Measurements from ENCODE around the gene THADA. TPM values are rescaled to one million over a fixed set of nuclear protein-coding genes. Genes with fewer than 3 reads are reported as not detected.
"Not testable (repeated sequence)": the region's sequence is repeated elsewhere in the genome, so short reads cannot be mapped to it uniquely, and the experiment has no call there.

THADA gene
- total RNA-seq, 4 donors from 2014 or later, result 31.2 to 68.8 (median 54.9) TPM

DNA sequence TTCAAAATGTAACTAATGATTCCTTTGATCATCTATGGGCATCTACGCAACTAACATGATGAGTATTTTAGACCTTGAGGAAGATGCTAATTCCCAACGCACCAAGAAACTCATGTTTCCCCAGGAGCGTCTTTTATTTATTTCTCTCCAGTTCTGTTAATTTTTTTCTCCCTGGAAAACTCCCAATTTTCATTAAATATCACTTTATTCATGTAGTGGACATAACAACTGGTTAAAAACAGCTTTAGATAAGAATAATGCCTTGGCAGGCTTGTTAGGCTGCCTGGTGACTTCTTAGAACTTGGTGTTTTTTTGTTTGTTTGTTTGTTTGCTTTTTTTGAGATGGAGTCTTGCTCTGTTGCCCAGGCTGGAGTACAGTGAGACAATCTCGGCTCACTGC, 306.5 kb downstream of the THADA start:
- H3K4me3 ChIP-seq, result no peak overlapping the region
- no peaks in the 10 kb centered on the region for H3K27me3 ChIP-seq
- H3K27ac ChIP-seq, result no peak overlapping the region
- intact Hi-C loops (cut with DNase I; ENCODE audit: low total_unique reads), result no loop called here
- H3K9me3 ChIP-seq, result no peaks in the 10 kb centered on the region
- H3K36me3 ChIP-seq, result no peaks in the 10 kb centered on the region
- no peaks in the 10 kb centered on the region for H3K4me1 ChIP-seq
- TF ChIP-seq, protein P1, sequence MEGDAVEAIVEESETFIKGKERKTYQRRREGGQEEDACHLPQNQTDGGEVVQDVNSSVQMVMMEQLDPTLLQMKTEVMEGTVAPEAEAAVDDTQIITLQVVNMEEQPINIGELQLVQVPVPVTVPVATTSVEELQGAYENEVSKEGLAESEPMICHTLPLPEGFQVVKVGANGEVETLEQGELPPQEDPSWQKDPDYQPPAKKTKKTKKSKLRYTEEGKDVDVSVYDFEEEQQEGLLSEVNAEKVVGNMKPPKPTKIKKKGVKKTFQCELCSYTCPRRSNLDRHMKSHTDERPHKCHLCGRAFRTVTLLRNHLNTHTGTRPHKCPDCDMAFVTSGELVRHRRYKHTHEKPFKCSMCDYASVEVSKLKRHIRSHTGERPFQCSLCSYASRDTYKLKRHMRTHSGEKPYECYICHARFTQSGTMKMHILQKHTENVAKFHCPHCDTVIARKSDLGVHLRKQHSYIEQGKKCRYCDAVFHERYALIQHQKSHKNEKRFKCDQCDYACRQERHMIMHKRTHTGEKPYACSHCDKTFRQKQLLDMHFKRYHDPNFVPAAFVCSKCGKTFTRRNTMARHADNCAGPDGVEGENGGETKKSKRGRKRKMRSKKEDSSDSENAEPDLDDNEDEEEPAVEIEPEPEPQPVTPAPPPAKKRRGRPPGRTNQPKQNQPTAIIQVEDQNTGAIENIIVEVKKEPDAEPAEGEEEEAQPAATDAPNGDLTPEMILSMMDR (IDR thresholded peaks at IDR 0.05), result no peak
- TF ChIP-seq POLR2A (IDR thresholded peaks at IDR 0.05), result no peak
- no peak for DNase-seq

DNA sequence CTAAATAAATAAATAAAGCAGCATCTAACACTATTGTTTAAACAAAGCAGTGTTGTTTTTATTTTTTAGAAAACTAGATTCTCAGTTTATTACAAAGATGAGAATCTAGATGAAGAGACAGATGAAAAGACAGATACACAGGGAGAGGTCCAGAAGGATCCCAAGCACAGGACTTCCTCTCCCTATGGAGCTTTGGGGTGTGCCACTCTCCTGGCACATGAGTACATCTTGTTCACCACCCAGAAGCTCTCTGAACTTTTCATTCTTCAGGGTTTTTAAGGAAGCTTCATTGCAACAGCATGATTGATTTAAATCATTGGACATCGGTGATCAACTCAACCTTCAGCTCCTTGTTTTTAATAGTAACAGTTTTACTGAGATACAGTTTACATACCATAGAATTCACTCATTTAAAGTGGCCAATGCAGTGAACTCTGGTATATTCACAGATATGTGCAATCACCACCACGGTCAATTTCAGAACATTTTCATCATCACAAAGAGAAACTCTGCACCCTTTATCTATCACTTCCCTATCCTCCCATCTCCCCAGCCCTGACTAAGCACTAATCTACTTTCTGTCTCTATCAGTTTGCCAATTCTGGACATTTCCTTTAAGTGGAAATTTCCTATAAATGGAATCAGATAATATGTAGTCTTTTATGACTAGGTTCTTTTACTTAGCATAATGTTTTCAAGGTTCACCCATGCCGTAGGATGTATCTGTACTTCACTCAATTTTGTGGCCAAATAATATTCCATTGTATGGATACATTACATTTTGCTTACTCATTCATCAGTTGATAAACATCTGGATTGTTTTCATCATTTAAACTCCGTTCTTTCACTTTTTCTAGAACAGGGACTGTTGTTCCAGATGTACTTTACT, 307.2 kb downstream of the THADA start:
- H3K27me3 ChIP-seq, result no peaks in the 10 kb centered on the region
- intact Hi-C loops (cut with DNase I; ENCODE audit: low total_unique reads), result no loop called here
- DNase-seq, result peak in 1 of 2 donors; percentile 1
- no peaks in the 10 kb centered on the region for H3K36me3 ChIP-seq
- no peaks in the 10 kb centered on the region for H3K9me3 ChIP-seq
- no peaks in the 10 kb centered on the region for H3K4me1 ChIP-seq
- no peak overlapping the region for H3K27ac ChIP-seq
- TF ChIP-seq, protein P1 (IDR thresholded peaks at IDR 0.05), result no peak
- TF ChIP-seq POLR2A (IDR thresholded peaks at IDR 0.05), result no peak
- H3K4me3 ChIP-seq, result no peak overlapping the region

DNA sequence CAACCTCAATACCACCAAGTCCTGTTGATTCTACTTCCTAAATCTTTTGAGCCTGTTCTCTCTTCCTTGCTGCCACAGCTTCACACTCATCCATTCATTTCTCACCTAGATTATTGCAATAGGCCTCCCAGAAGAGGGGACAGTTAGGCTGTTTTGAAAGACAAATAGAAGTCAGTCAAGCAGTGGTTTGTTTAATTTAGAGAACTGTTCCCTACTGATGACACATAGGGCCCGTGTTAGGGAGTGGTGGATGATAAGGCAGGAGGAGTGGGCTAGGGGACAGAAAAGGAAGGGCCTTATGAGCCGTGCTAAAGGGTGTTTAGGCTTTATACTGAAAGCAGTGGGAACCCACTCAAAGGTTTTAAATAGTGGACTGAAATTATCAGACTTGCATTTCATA, 309.9 kb downstream of the THADA start:
- intact Hi-C loops (cut with DNase I; ENCODE audit: low total_unique reads), result no loop called here
- TF ChIP-seq POLR2A (IDR thresholded peaks at IDR 0.05), result no peak
- TF ChIP-seq, protein P1 (IDR thresholded peaks at IDR 0.05), result no peak

DNA sequence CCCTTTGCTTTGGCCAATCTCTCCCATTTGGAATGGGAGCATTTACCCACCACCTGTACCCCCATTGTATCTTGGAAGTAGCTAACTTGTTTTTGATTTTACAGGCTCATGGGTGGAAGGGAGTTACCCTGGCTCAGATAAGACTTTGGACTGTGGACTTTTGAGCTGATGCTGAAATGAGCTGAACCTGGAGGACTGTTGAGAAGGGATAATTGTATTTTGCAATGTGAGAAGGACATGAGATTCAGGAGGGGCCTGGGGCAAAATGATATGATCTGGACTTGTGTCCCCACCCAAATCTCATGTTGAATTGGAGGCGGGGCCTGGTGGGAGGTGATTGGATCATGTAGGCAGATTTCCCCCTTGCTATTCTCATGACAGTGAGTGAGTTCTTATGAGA, 310.9 kb downstream of the THADA start:
- no peaks in the 10 kb centered on the region for H3K36me3 ChIP-seq
- no peaks in the 10 kb centered on the region for H3K9me3 ChIP-seq
- H3K4me3 ChIP-seq, result no peak overlapping the region
- intact Hi-C loops (cut with DNase I; ENCODE audit: low total_unique reads), result no loop called here
- TF ChIP-seq, protein P1 (IDR thresholded peaks at IDR 0.05), result no peak
- H3K27ac ChIP-seq, result no peak overlapping the region
- DNase-seq, result peak in 1 of 2 donors; percentile 11
- H3K4me1 ChIP-seq, result no peaks in the 10 kb centered on the region
- no peaks in the 10 kb centered on the region for H3K27me3 ChIP-seq

More for the DNA sequence above, 309.9 kb downstream of the THADA start:
- Histone ChIP-seq H3K27me3 (no peaks in the 10 kb centered on the region), H3K36me3 (no peaks in the 10 kb centered on the region), H3K27ac (no peak overlapping the region), H3K4me1 (no peaks in the 10 kb centered on the region), H3K9me3 (no peaks in the 10 kb centered on the region), H3K4me3 (no peak overlapping the region)
- DNase-seq, result peak in 1 of 2 donors; percentile 2

DNA sequence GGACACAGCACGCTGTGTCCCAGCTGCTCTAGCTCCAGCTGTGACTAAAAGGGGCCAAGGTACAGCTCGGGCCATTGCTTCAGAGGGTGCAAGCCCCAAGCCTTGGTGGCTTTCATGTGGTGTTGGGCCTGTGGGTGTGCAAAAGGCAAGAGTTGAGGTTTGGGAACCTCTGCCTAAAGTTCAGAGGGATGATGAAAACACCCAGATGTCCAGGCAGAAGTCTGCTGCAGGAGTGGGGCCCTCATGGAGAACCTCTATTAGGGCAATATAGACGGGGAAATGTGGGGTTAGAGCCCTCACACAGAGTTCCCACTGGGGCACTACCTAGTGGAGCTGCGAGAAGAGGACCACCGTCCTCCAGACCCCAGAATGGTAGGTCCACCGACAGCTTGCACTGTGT, 311.5 kb downstream of the THADA start:
- H3K36me3 ChIP-seq; DNase-seq; intact Hi-C loops (cut with DNase I; ENCODE audit: low total_unique reads); H3K27me3 ChIP-seq; H3K9me3 ChIP-seq; H3K4me3 ChIP-seq; H3K4me1 ChIP-seq; H3K27ac ChIP-seq: not testable (repeated sequence)
